Smooth muscle cell (in vitro differentiated cells): ENCODE results near the gene LGR6. TPM values are rescaled to one million over a fixed set of nuclear protein-coding genes. Genes with fewer than 3 reads are reported as not detected.

Experiments
- DNase-seq: peaks from one replicate; lab custom pipeline; 2025; ENCODE audit not compliant: unreplicated experiment; lab: John Stamatoyannopoulos, UW
- H2AFZ ChIP-seq: fragments of 200-600 bp; sonication (generic); 2 replicates; pipeline ENCODE4 v1.6.0; 2016; ENCODE audit warnings: antibody characterized with exemption, low read depth, mild to moderate bottlenecking
- H3F3A ChIP-seq: fragments of 200-600 bp; sonication (generic); 2 replicates; pipeline ENCODE4 v1.6.0; 2017; ENCODE audit warnings: antibody characterized with exemption, low read depth
- H3K27ac ChIP-seq: fragments of 200-600 bp; sonication (generic); 2 replicates; pipeline ENCODE4 v1.5.1; 2016; ENCODE audit warnings: low read depth, mild to moderate bottlenecking
- H3K27me3 ChIP-seq: fragments of 200-600 bp; sonication (generic); 2 replicates; pipeline ENCODE4 v1.6.1; 2016; ENCODE audit warnings: low read depth, mild to moderate bottlenecking
- H3K36me3 ChIP-seq: fragments of 200-600 bp; sonication (generic); 2 replicates; pipeline ENCODE4 v1.5.1; 2016; ENCODE audit warnings: low read depth
- H3K4me1 ChIP-seq: fragments of 200-600 bp; sonication (generic); 2 replicates; pipeline ENCODE4 v1.5.1; 2016; ENCODE audit warnings: low read depth
- H3K4me2 ChIP-seq: fragments of 200-600 bp; sonication (generic); 2 replicates; pipeline ENCODE4 v1.6.0; 2016; ENCODE audit warnings: mild to moderate bottlenecking
- H3K4me3 ChIP-seq: fragments of 200-600 bp; sonication (generic); 2 replicates; pipeline ENCODE4 v1.5.1; 2016; ENCODE audit warnings: mild to moderate bottlenecking
- H3K79me2 ChIP-seq: fragments of 200-600 bp; sonication (generic); 2 replicates; pipeline ENCODE4 v1.6.0; 2016; ENCODE audit warnings: low read depth, mild to moderate bottlenecking
- H3K9ac ChIP-seq: fragments of 200-600 bp; sonication (generic); 2 replicates; pipeline ENCODE4 v1.6.0; 2016; ENCODE audit warnings: low read depth
- H3K9me3 ChIP-seq: fragments of 200-600 bp; sonication (generic); replicated peaks from 2 replicates; pipeline ENCODE4 v1.5.1; 2016; ENCODE audit warnings: low read depth
- H4K20me1 ChIP-seq: fragments of 200-600 bp; sonication (generic); 2 replicates; pipeline ENCODE4 v1.6.0; 2016; ENCODE audit warnings: low read depth
- WGBS: methylation state at CpG from one replicate; pipeline ENCODE4 v1.1.7; 2016; ENCODE audit warnings: low lambda C conversion rate; 5-methylcytosine and 5-hydroxymethylcytosine counted together
- polyA plus RNA-seq: library from polyadenylated mRNA; unstranded; fragments of >200 nt; fragmentation: Nextera tagmentation; extraction: Ambion mirVana; gene quantifications from 2 replicates; pipeline ENCODE4 v1.2.1, GENCODE V29; 2016
- total RNA-seq: library from RNA; depleted of rRNA; stranded (reverse); fragments of >200 nt; gene quantifications from 2 replicates; pipeline ENCODE4 v1.2.3, GENCODE V29; 2014
- TF ChIP-seq, protein P1 (sequence below): fragments of 200-600 bp; sonication (generic); IDR thresholded peaks from 2 replicates; pipeline ENCODE4 v1.5.1; 2017; ENCODE audit warnings: borderline replicate concordance, mild to moderate bottlenecking, antibody characterized with exemption; ENCODE audit not compliant: insufficient read depth, poor library complexity, severe bottlenecking

Gene LGR6
- total and polyA plus RNA-seq, 2 experiments from 2014 or later, result 1.8 to 2.9 TPM

DNA sequence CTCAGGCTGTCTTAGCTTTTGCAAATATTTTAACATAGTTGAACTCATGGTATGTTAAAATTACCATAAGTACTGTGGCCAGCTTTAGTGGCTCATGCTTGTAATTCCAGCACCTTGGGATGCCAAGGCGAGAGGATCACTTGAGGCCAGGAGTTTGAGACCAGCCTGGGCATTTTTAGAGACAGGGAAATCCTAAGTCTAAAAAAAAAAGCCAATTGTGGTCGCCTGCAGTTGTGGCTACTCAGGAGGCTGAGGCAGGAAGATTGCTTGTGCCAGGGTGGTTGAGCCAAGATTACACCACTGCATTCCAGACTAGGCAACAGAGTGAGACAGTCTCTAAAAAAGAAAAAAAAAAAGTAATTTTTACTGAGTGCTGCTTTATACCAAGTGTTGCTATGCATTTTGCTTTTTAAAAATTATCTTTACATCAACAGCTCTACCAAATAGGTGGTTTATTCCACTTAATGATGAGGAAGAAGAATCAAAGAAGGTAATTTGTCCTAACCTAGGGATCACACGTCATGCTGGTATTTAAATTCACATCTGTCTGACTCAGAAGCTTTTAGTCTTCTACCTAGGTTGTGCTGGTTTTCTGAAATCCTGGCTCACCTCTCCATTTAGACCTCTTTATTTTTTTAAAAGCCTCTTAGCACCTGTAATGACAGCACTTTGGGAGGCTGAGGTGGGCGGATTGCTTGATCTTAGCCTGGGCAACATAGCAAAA lies 171.7 kb downstream of the LGR6 start:
- WGBS, result 59% methylated on average over 4 of the region's 4 CpGs
- DNase-seq, result no peak
- H3K27ac ChIP-seq, result peak overlapping the region; percentile 11
- H3K4me3 ChIP-seq, result no peak overlapping the region
- H3K9me3 ChIP-seq, result no peaks in the 10 kb centered on the region
- no peaks in the 10 kb centered on the region for H3K27me3 ChIP-seq
- H3K4me1 ChIP-seq, result no peaks in the 10 kb centered on the region
- no peaks in the 10 kb centered on the region for H3K36me3 ChIP-seq
- H3F3A ChIP-seq, result no peaks in the 10 kb centered on the region
- peaks cover 64% of the 10 kb centered on the region for H4K20me1 ChIP-seq
- no peak overlapping the region for H3K4me2 ChIP-seq
- TF ChIP-seq, protein P1, sequence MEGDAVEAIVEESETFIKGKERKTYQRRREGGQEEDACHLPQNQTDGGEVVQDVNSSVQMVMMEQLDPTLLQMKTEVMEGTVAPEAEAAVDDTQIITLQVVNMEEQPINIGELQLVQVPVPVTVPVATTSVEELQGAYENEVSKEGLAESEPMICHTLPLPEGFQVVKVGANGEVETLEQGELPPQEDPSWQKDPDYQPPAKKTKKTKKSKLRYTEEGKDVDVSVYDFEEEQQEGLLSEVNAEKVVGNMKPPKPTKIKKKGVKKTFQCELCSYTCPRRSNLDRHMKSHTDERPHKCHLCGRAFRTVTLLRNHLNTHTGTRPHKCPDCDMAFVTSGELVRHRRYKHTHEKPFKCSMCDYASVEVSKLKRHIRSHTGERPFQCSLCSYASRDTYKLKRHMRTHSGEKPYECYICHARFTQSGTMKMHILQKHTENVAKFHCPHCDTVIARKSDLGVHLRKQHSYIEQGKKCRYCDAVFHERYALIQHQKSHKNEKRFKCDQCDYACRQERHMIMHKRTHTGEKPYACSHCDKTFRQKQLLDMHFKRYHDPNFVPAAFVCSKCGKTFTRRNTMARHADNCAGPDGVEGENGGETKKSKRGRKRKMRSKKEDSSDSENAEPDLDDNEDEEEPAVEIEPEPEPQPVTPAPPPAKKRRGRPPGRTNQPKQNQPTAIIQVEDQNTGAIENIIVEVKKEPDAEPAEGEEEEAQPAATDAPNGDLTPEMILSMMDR, result no peak
- H3K79me2 ChIP-seq, result peaks cover 17% of the 10 kb centered on the region
- no peak overlapping the region for H2AFZ ChIP-seq
- H3K9ac ChIP-seq, result no peak overlapping the region

DNA sequence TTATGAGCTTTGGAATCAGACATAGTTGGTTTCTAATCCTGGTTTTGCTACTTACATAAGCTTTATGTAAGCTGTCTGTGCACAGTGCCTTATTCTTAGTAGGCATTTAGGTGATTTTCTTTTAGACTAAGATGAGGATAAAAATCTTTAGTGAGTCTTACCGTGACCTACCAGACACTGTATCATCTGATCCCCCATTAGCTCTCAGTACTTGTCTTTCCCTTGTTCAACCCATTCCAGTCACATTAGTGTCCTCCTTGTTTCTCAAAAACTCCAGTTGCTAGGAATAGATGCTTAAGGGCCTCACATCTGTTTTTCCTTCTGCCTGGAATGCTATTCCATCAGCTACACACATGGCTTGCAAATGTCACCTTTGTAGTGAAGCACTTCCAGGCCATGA lies 173.7 kb downstream of the LGR6 start:
- peak overlapping the region; percentile 17 for H3K27ac ChIP-seq
- DNase-seq, result no peak
- H3F3A ChIP-seq, result no peaks in the 10 kb centered on the region
- 40% methylated on average over 1 of the region's 1 CpG for whole genome bisulfite sequencing
- no peak overlapping the region for H2AFZ ChIP-seq
- no peak overlapping the region for H3K9ac ChIP-seq
- TF ChIP-seq, protein P1, result no peak
- H3K36me3 ChIP-seq, result no peaks in the 10 kb centered on the region
- peaks cover 10% of the 10 kb centered on the region for H3K79me2 ChIP-seq
- no peaks in the 10 kb centered on the region for H3K27me3 ChIP-seq
- no peaks in the 10 kb centered on the region for H3K9me3 ChIP-seq
- no peaks in the 10 kb centered on the region for H3K4me1 ChIP-seq
- H3K4me3 ChIP-seq, result no peak overlapping the region
- no peak overlapping the region for H3K4me2 ChIP-seq
- peaks cover 49% of the 10 kb centered on the region for H4K20me1 ChIP-seq

Other genes with a start within 250 kb of the LGR6 start
- 4.0 and 6.5 TPM in 2 replicates for gene LMOD1, start 247.3 kb upstream of the LGR6 start, total RNA-seq
- 5.6 and 6.2 TPM in 2 replicates for gene LMOD1, start 247.3 kb upstream of the LGR6 start, polyA plus RNA-seq
- 78.6 and 99.3 TPM in 2 replicates for gene TIMM17A, start 238.3 kb upstream of the LGR6 start, total RNA-seq
- gene TIMM17A, start 238.3 kb upstream of the LGR6 start, polyA plus RNA-seq, result 102 and 117 TPM in 2 replicates
- 50.6 and 53.4 TPM in 2 replicates for gene RNPEP, start 211.2 kb upstream of the LGR6 start, total RNA-seq
- gene RNPEP, start 211.2 kb upstream of the LGR6 start, polyA plus RNA-seq, result 59.0 and 70.9 TPM in 2 replicates
- gene ELF3, start 183.2 kb upstream of the LGR6 start, total RNA-seq, result 2.0 and 5.2 TPM in 2 replicates
- 0.96 and 9.6 TPM in 2 replicates for gene ELF3, start 183.2 kb upstream of the LGR6 start, polyA plus RNA-seq
- gene GPR37L1, start 70.9 kb upstream of the LGR6 start, total RNA-seq, result not detected in 2 replicates
- gene GPR37L1, start 70.9 kb upstream of the LGR6 start, polyA plus RNA-seq, result 0.05 TPM in 1 of 2 replicates, not detected in the other
- 32.8 and 44.8 TPM in 2 replicates for gene ARL8A, start 49.1 kb upstream of the LGR6 start, total RNA-seq
- 53.3 and 54.7 TPM in 2 replicates for gene ARL8A, start 49.1 kb upstream of the LGR6 start, polyA plus RNA-seq
- gene PTPN7, start 33.2 kb upstream of the LGR6 start, total RNA-seq, result not detected in 2 replicates
- gene PTPN7, start 33.2 kb upstream of the LGR6 start, polyA plus RNA-seq, result not detected in 2 replicates
- 17.9 and 26.2 TPM in 2 replicates for gene UBE2T, start 148.1 kb downstream of the LGR6 start, total RNA-seq
- 20.7 and 21.0 TPM in 2 replicates for gene UBE2T, start 148.1 kb downstream of the LGR6 start, polyA plus RNA-seq
- 6.7 and 22.3 TPM in 2 replicates for gene PPP1R12B, start 154.9 kb downstream of the LGR6 start, total RNA-seq
- gene PPP1R12B, start 154.9 kb downstream of the LGR6 start, polyA plus RNA-seq, result 2.8 and 7.7 TPM in 2 replicates